ENCODE results near the gene HMGCLL1.
A peak's percentile ranks its signal among the peaks of the same experiment; 100 is the strongest.

Gene HMGCLL1

GRCh38 chr6:55531496-55531895 is 47.5 kb downstream of the HMGCLL1 start:
- no peak for DNase-seq (ENCODE audit: low spot score)

- no peak for DNase-seq (ENCODE audit: low spot score)
These were observed 48.1 kb downstream of the HMGCLL1 start for GRCh38 chr6:55530931-55531330.

DNA sequence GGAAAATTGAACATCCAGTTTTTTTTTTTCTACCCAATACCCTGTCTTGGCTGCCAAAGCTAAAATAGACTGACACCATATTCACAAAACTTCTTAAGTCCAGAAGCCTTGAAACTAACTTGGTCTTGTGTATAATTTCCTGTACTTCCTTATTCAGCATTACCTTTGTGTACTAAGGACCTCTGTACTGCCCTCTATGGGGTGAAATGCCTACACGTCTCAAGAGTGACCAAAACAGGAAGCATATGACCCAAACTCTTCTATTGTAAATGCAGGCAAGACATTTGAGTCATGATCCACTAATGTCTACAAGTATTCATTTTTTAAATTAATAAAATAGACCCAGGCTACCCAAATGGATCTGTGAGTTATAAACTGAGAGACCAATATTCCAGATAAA is 50.4 kb downstream of the HMGCLL1 start:
- peak; percentile 11 for DNase-seq (ENCODE audit: low spot score)

DNA sequence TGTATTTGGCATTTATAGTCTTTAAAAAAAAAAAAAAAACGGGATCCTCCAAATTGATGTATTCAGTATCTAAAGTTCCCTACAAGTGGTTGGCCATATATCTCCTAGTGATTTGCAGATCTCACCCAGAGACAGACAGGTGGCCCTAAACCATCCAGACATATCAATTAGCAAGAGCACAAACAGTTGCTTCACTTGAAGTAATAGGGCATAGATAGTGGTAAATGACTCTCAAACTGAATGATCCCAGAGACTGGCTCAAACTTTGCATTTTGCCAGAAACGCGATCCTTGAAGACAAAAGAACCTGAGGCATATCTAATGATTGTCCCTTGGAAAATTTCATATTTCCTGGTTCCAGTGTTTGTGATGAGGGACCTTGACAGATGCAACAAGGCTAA is 54.6 kb downstream of the HMGCLL1 start:
- no peak for DNase-seq (ENCODE audit: low spot score)

- no peak for DNase-seq (ENCODE audit: low spot score)
These were observed 60.4 kb downstream of the HMGCLL1 start for GRCh38 chr6:55518529-55519060.

DNA sequence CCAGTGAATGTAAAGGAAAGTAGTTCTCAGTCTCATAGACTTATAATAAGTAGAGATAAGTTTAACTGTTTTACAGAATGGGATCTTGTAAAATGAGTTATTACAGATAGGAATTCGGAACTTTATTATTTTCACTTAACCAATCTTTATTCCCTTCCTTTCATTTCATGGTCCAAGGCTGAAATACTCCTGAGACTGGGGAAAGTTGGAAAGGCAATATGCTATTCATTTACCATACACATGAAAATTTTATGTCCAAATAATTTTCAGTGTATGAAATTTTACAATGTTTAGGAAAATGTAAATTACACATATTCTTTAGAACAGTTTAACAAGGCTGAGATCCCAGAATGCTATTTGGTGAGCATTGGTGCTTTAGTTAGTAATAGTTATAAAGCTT is 62.3 kb downstream of the HMGCLL1 start:
- no peak for DNase-seq (ENCODE audit: low spot score)

- DNase-seq (ENCODE audit: low spot score): no peak
These were observed 66.1 kb downstream of the HMGCLL1 start for GRCh38 chr6:55512904-55513303.

- DNase-seq (ENCODE audit: low spot score): no peak
These were observed 67.7 kb downstream of the HMGCLL1 start for GRCh38 chr6:55511122-55511800.

GRCh38 chr6:55499591-55499990 is 79.4 kb downstream of the HMGCLL1 start:
- DNase-seq (ENCODE audit: low spot score): no peak

GRCh38 chr6:55497694-55498093 is 81.3 kb downstream of the HMGCLL1 start:
- no peak for DNase-seq (ENCODE audit: low spot score)

- DNase-seq (ENCODE audit: low spot score): no peak
These were observed 82.8 kb downstream of the HMGCLL1 start for GRCh38 chr6:55496201-55496600.

DNA sequence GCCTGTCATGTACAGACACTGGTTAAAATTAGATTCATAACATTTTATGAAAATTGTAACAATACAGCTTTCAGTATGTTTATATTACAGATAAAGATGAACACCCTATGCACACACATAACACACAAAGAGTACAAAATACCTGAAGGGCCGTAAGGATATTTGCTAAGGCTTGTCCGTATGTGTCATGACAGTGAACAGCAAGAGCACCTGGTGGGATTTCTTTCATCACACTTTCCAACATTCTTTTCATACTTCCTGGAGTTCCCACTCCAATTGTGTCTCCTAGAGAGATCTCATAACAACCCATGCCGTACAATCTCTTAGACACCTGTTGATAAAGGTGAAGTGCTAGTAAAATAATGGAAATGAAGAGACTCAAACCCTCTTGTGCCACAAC is 83.7 kb downstream of the HMGCLL1 start:
- no peak for DNase-seq (ENCODE audit: low spot score)

- DNase-seq (ENCODE audit: low spot score): no peak
These were observed 84.6 kb downstream of the HMGCLL1 start for GRCh38 chr6:55494411-55494810.

- DNase-seq (ENCODE audit: low spot score): no peak
These were observed 86.7 kb downstream of the HMGCLL1 start for GRCh38 chr6:55492259-55492658.

DNA sequence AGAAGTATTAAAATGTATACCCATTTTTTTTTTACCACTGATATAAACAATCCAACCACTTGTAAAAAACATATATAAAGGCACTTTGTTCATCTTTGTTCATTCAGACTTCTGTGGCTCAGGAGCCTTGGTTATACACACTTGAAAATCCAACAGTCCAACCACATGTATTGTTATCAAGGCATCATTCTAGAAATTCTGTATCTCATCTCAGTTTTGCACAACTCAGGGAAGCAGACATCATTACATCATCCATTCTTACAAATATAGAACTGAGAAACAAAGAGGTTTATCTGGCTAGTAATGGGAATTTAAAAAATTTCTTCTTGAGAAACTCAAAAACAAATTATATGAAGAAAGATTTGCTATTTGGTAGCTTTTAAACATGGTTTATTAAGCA is 88.1 kb downstream of the HMGCLL1 start:
- DNase-seq (ENCODE audit: low spot score): no peak

DNA sequence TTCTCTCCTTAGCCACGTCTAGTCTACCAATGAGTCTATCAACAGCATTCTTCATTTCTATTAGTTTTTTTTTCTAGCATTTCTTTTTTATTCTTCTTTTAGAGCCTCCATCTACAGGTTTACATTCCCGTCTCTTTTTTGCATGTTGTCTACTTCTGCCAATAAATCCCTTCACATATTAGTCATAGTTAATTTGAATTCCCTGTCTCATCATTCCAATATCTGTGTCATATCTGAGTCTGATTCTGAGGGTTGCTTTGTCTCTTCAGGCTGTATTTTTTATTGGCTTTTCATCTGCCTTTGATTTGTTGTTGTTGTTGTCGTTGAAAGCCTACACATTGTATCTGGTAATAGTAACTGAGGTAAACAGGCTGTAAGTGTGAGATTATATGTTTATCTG is 104.6 kb downstream of the HMGCLL1 start:
- DNase-seq (ENCODE audit: low spot score): no peak

GRCh38 chr6:55473722-55474121 is 105.3 kb downstream of the HMGCLL1 start:
- no peak for DNase-seq (ENCODE audit: low spot score)

GRCh38 chr6:55469951-55470366 is 109.0 kb downstream of the HMGCLL1 start:
- no peak for DNase-seq (ENCODE audit: low spot score)

DNA sequence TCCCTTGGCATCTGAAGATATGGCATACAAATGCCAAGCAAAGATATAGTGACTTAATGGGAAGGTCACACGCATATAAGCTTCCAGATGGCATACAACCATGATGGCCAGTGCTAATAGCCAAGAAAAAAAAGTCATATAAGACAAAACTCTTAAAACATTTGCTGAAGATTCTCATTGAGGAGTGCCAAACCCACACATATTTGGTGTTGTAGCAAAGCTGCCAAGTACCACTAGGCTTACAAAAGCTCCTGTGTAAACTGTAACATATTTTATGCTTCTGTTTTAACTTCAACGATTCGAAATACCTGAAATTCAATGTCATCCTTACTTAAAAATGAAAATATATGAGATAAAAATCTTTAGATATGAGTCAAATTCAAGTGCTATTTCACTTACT is 123.0 kb downstream of the HMGCLL1 start:
- DNase-seq (ENCODE audit: low spot score): no peak

DNA sequence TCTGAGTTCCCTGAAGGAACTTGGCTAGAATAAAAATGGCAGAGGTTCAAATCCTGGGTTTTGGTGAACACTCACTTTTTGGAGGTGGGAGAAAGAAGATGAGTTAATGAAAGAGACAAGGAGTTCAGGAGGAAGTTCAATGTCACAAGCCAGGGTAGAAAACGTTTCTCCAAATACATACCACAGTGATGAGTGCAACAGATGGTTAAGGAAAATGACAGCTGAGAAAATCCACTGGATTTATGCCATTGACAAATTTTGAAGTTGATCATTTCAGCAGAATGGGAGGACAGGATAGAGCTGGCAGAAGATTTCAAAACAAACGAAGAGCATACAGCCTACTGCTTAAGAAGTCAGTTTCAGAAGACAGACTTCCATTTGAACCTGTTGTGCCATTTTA is 129.0 kb downstream of the HMGCLL1 start:
- no peak for DNase-seq (ENCODE audit: low spot score)

DNA sequence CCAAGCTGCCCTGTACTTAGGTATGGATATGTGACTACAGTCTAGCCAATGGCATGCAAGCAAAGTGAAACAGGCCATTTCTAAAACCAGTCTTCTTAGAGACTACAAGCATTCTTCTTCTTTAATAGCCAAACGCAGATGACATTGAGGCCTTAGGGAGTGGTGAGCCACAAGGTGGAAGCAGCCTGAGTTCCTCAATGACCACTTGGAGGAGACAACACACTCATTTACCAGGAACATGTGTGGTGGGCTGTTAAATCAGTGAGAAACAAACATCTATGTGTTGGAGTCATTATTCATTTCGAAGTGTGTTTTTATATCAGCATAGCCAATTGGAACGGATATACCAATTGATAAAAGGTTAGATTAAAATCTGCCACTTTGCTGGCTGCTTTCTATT is 129.8 kb downstream of the HMGCLL1 start:
- DNase-seq (ENCODE audit: low spot score): peak; percentile 10

DNA sequence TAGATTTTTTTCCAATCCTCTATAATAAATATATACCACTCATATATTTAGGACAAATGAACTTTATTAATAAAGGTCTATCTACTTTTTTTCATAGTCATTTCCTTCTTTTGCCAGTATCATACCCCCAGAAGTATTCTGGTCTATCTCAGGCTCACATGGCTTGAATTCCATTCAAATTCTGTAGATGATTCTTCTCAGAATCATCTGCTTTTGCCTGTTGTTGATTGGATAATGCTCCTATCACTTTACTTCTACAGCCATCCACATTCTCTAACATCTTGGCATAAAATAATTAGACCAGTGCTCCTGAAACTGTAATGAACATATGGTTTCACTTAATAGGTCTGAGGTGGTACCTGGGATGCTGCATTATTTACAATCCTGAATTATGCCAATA is 130.5 kb downstream of the HMGCLL1 start:
- DNase-seq (ENCODE audit: low spot score): no peak

- no peak for DNase-seq (ENCODE audit: low spot score)
These were observed 131.1 kb downstream of the HMGCLL1 start for GRCh38 chr6:55447891-55448290.

DNA sequence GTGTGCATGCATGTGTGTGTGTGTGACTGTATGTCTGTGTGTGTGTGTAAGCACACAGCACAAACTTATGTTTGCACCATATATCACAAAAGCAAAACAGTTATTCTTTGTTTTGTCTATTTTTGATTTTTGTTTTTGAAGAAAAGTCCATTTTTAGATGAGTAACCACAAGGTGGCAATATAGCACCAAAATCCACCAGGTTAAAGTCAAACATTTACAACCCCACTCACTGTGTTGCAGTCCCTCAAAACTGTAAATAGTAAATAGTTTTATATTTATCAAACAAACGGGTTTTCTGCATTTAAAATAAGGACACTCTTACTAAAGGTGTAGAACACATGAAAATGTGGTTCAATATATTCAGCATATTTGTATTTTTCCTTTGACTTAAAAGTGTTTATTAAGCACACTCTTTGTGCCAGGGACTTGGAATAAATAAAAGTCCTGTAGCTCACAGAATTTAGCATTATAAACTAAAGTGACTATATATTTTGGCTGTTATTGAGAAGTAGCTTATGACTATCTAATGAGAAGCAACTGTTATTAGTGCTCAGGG is 133.3 kb downstream of the HMGCLL1 start:
- DNase-seq (ENCODE audit: low spot score): peak; percentile 32

All from D341Med (cell line).